ENCODE results near the gene TMEM72. TPM values are rescaled to one million over a fixed set of nuclear protein-coding genes. Genes with fewer than 3 reads are reported as not detected.

The TMEM72 gene
- polyA plus RNA-seq, 1 donor from 2014 or later, result 1.4 TPM

- Histone ChIP-seq H4K20me1 (ENCODE audit: insufficient read depth) (no peaks in the 10 kb centered on the region), H3F3A (ENCODE audit: insufficient read depth, low read length, poor library complexity, severe bottlenecking) (no peaks in the 10 kb centered on the region), H3K4me3 (ENCODE audit: low read length) (no peak overlapping the region), H3K36me3 (ENCODE audit: insufficient read depth, low read length) (no peaks in the 10 kb centered on the region), H3K9ac (ENCODE audit: low read length) (no peak overlapping the region), H3K9me2 (ENCODE audit: insufficient read depth, low read length) (no peaks in the 10 kb centered on the region), H3K27me3 (ENCODE audit: insufficient read depth, low read depth, low read length) (no peaks in the 10 kb centered on the region), H3K79me2 (replicated peaks; ENCODE audit: insufficient read depth, low read length) (no peaks in the 10 kb centered on the region), H3K4me2 (ENCODE audit: low read length) (no peak overlapping the region), H3K9me3 (ENCODE audit: low read length) (no peaks in the 10 kb centered on the region), H3K27ac (ENCODE audit: low read length) (no peak overlapping the region), H2AFZ (ENCODE audit: low read depth, low read length) (no peak overlapping the region)
- TF ChIP-seq TAF1 (IDR thresholded peaks at IDR 0.05; ENCODE audit: low read depth), result no peak
- TF ChIP-seq CTCF (IDR thresholded peaks at IDR 0.05; ENCODE audit: poor library complexity, severe bottlenecking), result no peak
- TF ChIP-seq EP300 (conservative IDR thresholded peaks at IDR 0.05; ENCODE audit: poor library complexity, severe bottlenecking), result no peak
- TF ChIP-seq, protein P1, sequence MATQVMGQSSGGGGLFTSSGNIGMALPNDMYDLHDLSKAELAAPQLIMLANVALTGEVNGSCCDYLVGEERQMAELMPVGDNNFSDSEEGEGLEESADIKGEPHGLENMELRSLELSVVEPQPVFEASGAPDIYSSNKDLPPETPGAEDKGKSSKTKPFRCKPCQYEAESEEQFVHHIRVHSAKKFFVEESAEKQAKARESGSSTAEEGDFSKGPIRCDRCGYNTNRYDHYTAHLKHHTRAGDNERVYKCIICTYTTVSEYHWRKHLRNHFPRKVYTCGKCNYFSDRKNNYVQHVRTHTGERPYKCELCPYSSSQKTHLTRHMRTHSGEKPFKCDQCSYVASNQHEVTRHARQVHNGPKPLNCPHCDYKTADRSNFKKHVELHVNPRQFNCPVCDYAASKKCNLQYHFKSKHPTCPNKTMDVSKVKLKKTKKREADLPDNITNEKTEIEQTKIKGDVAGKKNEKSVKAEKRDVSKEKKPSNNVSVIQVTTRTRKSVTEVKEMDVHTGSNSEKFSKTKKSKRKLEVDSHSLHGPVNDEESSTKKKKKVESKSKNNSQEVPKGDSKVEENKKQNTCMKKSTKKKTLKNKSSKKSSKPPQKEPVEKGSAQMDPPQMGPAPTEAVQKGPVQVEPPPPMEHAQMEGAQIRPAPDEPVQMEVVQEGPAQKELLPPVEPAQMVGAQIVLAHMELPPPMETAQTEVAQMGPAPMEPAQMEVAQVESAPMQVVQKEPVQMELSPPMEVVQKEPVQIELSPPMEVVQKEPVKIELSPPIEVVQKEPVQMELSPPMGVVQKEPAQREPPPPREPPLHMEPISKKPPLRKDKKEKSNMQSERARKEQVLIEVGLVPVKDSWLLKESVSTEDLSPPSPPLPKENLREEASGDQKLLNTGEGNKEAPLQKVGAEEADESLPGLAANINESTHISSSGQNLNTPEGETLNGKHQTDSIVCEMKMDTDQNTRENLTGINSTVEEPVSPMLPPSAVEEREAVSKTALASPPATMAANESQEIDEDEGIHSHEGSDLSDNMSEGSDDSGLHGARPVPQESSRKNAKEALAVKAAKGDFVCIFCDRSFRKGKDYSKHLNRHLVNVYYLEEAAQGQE (IDR thresholded peaks at IDR 0.05; ENCODE audit: borderline replicate concordance), result no peak
- TF ChIP-seq RAD21 (conservative IDR thresholded peaks at IDR 0.05), result no peak
- no peak for TF ChIP-seq POLR2AphosphoS5 (IDR thresholded peaks at IDR 0.05)
- no peak for TF ChIP-seq MXI1 (conservative IDR thresholded peaks at IDR 0.05; ENCODE audit: poor library complexity, severe bottlenecking)
- no peak for TF ChIP-seq SMC3 (conservative IDR thresholded peaks at IDR 0.05; ENCODE audit: poor library complexity)
- TF ChIP-seq EZH2 (IDR thresholded peaks at IDR 0.05; ENCODE audit: borderline replicate concordance, insufficient read depth, low read length, poor library complexity, severe bottlenecking), result no peak
These were observed 38.0 kb upstream of the TMEM72 start for GRCh38 chr10:44873160-44873559.

DNA sequence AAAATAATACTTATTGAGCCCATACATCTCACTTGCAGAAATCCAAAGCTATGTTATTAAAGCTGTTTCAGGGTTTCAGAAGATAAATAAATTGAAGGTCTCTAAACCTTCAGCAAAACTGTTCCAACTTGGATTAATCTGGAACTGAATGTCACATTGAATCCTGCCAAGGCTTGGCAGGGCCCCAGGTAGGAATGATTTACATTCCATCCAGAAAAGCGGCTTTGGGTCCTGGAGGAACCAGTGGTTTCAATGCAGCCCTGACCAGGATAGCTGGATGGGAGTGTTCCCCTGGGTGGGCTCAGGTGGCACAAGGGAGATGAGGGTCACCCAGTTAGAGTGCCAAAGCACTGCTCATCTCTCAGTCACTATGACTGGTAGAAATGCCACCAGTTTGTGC lies 37.0 kb upstream of the TMEM72 start:
- Histone ChIP-seq H4K20me1 (ENCODE audit: insufficient read depth) (no peaks in the 10 kb centered on the region), H3K4me3 (ENCODE audit: low read length) (no peak overlapping the region), H3K4me2 (ENCODE audit: low read length) (no peak overlapping the region), H3K27ac (ENCODE audit: low read length) (no peak overlapping the region), H3K27me3 (ENCODE audit: insufficient read depth, low read depth, low read length) (no peaks in the 10 kb centered on the region), H3F3A (ENCODE audit: insufficient read depth, low read length, poor library complexity, severe bottlenecking) (no peaks in the 10 kb centered on the region), H3K9me2 (ENCODE audit: insufficient read depth, low read length) (no peaks in the 10 kb centered on the region), H3K79me2 (replicated peaks; ENCODE audit: insufficient read depth, low read length) (no peaks in the 10 kb centered on the region), H3K9ac (ENCODE audit: low read length) (no peak overlapping the region), H3K36me3 (ENCODE audit: insufficient read depth, low read length) (no peaks in the 10 kb centered on the region), H2AFZ (ENCODE audit: low read depth, low read length) (no peak overlapping the region), H3K9me3 (ENCODE audit: low read length) (no peaks in the 10 kb centered on the region)
- TF ChIP-seq CTCF (IDR thresholded peaks at IDR 0.05; ENCODE audit: poor library complexity, severe bottlenecking) (no peak), EZH2 (IDR thresholded peaks at IDR 0.05; ENCODE audit: borderline replicate concordance, insufficient read depth, low read length, poor library complexity, severe bottlenecking) (no peak), POLR2AphosphoS5 (IDR thresholded peaks at IDR 0.05) (no peak), EP300 (conservative IDR thresholded peaks at IDR 0.05; ENCODE audit: poor library complexity, severe bottlenecking) (no peak), MXI1 (conservative IDR thresholded peaks at IDR 0.05; ENCODE audit: poor library complexity, severe bottlenecking) (no peak), SMC3 (conservative IDR thresholded peaks at IDR 0.05; ENCODE audit: poor library complexity) (no peak), RAD21 (conservative IDR thresholded peaks at IDR 0.05) (no peak), TAF1 (IDR thresholded peaks at IDR 0.05; ENCODE audit: low read depth) (no peak)
- TF ChIP-seq, protein P1 (IDR thresholded peaks at IDR 0.05; ENCODE audit: borderline replicate concordance), result no peak

Measured in neural cell (in vitro differentiated cells).